ENCODE results near the gene NEK11.
"Not testable (repeated sequence)": the region's sequence is repeated elsewhere in the genome, so short reads cannot be mapped to it uniquely, and the experiment has no call there.

NEK11 gene

GRCh38 chr3:131317667-131318066 is 291.0 kb downstream of the NEK11 start:
- no peak for DNase-seq

GRCh38 chr3:131323014-131323413 is 296.3 kb downstream of the NEK11 start:
- DNase-seq = no peak

GRCh38 chr3:131323792-131324191 is 297.1 kb downstream of the NEK11 start:
- DNase-seq = no peak

- no peak for DNase-seq
These were observed 298.2 kb downstream of the NEK11 start for GRCh38 chr3:131324923-131325322.

- DNase-seq = no peak
These were observed 299.6 kb downstream of the NEK11 start for GRCh38 chr3:131326307-131326706.

- no peak for DNase-seq
These were observed 302.0 kb downstream of the NEK11 start for GRCh38 chr3:131328721-131329120.

- no peak for DNase-seq
These were observed 303.1 kb downstream of the NEK11 start for GRCh38 chr3:131329774-131330173.

- not testable (repeated sequence) for DNase-seq
These were observed 304.9 kb downstream of the NEK11 start for GRCh38 chr3:131331456-131332085.

GRCh38 chr3:131338948-131339640 is 312.4 kb downstream of the NEK11 start:
- DNase-seq = no peak

GRCh38 chr3:131341761-131342160 is 315.1 kb downstream of the NEK11 start:
- DNase-seq = no peak

- no peak for DNase-seq
These were observed 322.2 kb downstream of the NEK11 start for GRCh38 chr3:131348911-131349310.

GRCh38 chr3:131349454-131349853 is 322.8 kb downstream of the NEK11 start:
- no peak for DNase-seq

- DNase-seq = no peak
These were observed 323.3 kb downstream of the NEK11 start for GRCh38 chr3:131349946-131350347.

GRCh38 chr3:131350506-131350905 is 323.8 kb downstream of the NEK11 start:
- DNase-seq = no peak

- no peak for DNase-seq
These were observed 326.6 kb downstream of the NEK11 start for GRCh38 chr3:131353016-131353877.

- no peak for DNase-seq
These were observed 327.3 kb downstream of the NEK11 start for GRCh38 chr3:131353986-131354385.

GRCh38 chr3:131356006-131356595 is 329.4 kb downstream of the NEK11 start:
- DNase-seq = no peak

GRCh38 chr3:131357275-131357674 is 330.6 kb downstream of the NEK11 start:
- no peak for DNase-seq

GRCh38 chr3:131360191-131360755 is 333.6 kb downstream of the NEK11 start:
- DNase-seq = no peak

- DNase-seq = not testable (repeated sequence)
These were observed 334.4 kb downstream of the NEK11 start for GRCh38 chr3:131361066-131361463.

GRCh38 chr3:131361464-131362421 is 335.1 kb downstream of the NEK11 start:
- no peak for DNase-seq

- no peak for DNase-seq
These were observed 336.6 kb downstream of the NEK11 start for GRCh38 chr3:131363275-131363674.
